Esophagus squamous epithelium (tissue), 5 donors: ENCODE results near the gene NKX2-1. TPM values are rescaled to one million over a fixed set of nuclear protein-coding genes. Genes with fewer than 3 reads are reported as not detected.

Experiments
- DNase-seq: peaks from one replicate; lab custom pipeline; 2025; lab: John Stamatoyannopoulos, UW
- H3K27ac ChIP-seq, 4 donors: fragments of 200-600 bp; sonication (generic); one replicate each; pipeline ENCODE4 v1.5.1; 2016 to 2019; ENCODE audit warnings: mild to moderate bottlenecking in 1 of 4
- H3K27me3 ChIP-seq, 4 donors: fragments of 200-600 bp; sonication (generic); 1 replicate in 3 of 4; 2 replicates in 1 of 4; pipeline versions ENCODE4 v1.5.1 to v1.6.0; 2017 to 2021; ENCODE audit warnings: antibody characterized with exemption in 1 of 4
- H3K36me3 ChIP-seq, 3 donors: fragments of 200-600 bp; sonication (generic); one replicate each; pipeline ENCODE4 v1.5.1; 2016 to 2019
- H3K4me1 ChIP-seq, 3 donors: fragments of 200-600 bp; sonication (generic); one replicate each; pipeline ENCODE4 v1.5.1; 2017 to 2019
- H3K4me3 ChIP-seq, 4 donors: fragments of 200-600 bp; sonication (generic); 1 replicate in 3 of 4; 2 replicates in 1 of 4; pipeline ENCODE4 v1.5.1; 2016 to 2019; ENCODE audit warnings: mild to moderate bottlenecking in 2 of 4, moderate library complexity in 1 of 4
- H3K9me3 ChIP-seq, 3 donors: fragments of 200-600 bp; sonication (generic); one replicate each; pipeline ENCODE4 v1.5.1; 2016 to 2019
- POLR2A ChIP-seq, 4 donors: fragments of 450-650 bp; IDR thresholded peaks; one replicate each; pipeline ENCODE4 v1.6.1; 2017; ENCODE audit warnings: antibody characterized with exemption in 4 of 4, mild to moderate bottlenecking in 4 of 4, moderate library complexity in 3 of 4
- WGBS, 2 donors: methylation state at CpG; one replicate each; pipeline ENCODE4 v1.1.5; 2018; 5-methylcytosine and 5-hydroxymethylcytosine counted together
- intact Hi-C: fragments of 100-400 bp; cut with DNase I; formaldehyde crosslinking; loops from one replicate; pipeline ENCODE4 v1.15.0; 2022
- total RNA-seq, 4 donors: library from RNA; depleted of rRNA; stranded (reverse); fragments of >200 nt; gene quantifications; one replicate each; pipeline ENCODE4 v1.1.0, GENCODE V29; 2016
- TF ChIP-seq, protein P1 (sequence below), 6 experiments: fragments of 450-650 bp in 4 of 6; fragments of 200-600 bp in 2 of 6; sonication (generic) in 2 of 6; IDR thresholded peaks; one replicate each; pipeline ENCODE4 v1.5.1; 2016 to 2019; ENCODE audit warnings: antibody characterized with exemption in 6 of 6, mild to moderate bottlenecking in 4 of 6, moderate library complexity in 4 of 6
- donor health status: DM: yes; HTN: yes; CAD: no.

The NKX2-1 gene
- total RNA-seq, 4 donors from 2014 or later, result not detected

DNA sequence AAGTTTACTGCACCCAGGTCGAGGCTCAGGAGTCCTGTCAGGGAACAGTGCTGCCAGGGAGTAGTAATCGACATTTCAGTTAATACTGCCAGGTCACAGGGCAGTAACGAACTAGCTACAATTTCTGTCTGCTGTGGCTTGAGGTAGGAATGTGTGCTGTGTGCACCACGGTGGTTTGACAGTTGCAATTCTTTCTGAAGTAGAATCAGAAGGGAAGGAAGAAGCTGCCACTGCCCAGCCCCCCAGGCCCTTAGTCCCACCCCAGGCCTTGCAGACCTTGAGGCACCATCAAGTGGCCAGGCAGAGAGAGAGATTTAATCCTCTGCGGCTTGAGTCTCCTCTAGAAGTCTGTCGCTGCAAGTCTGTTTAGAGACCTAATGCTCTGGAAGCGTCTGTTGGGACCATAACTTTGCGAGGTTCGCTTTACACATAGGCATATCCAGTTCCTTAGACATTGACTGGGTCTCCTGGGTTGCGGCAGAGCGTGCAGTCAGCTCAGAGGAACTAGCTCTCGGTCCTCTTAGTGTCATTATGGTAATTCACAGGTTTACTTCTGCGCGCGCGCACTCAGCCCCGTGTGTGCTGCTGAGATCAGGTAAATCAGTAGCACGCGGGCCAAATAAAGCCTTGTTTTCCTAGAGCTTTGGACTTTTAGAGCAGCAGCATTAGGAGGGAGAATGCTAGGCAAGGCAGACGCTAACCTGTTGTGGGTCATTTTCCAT lies 9.8 kb downstream of the NKX2-1 start:
- Histone ChIP-seq H3K4me1 (peaks cover 7 to 22% (median 8%) of the 10 kb centered on the region in 3 donors), H3K27ac (no peak overlapping the region), H3K27me3 (peaks cover 33 to 100% (median 71%) of the 10 kb centered on the region in 4 donors), H3K36me3 (no peaks in the 10 kb centered on the region), H3K9me3 (no peaks in the 10 kb centered on the region), H3K4me3 (no peak overlapping the region)
- intact Hi-C loops, result no loop called here
- 9 to 15% methylated on average over 15 to 17 of the region's 20 CpGs for WGBS, 2 donors
- no peak for TF ChIP-seq POLR2A (IDR thresholded peaks at IDR 0.05)
- TF ChIP-seq, protein P1, sequence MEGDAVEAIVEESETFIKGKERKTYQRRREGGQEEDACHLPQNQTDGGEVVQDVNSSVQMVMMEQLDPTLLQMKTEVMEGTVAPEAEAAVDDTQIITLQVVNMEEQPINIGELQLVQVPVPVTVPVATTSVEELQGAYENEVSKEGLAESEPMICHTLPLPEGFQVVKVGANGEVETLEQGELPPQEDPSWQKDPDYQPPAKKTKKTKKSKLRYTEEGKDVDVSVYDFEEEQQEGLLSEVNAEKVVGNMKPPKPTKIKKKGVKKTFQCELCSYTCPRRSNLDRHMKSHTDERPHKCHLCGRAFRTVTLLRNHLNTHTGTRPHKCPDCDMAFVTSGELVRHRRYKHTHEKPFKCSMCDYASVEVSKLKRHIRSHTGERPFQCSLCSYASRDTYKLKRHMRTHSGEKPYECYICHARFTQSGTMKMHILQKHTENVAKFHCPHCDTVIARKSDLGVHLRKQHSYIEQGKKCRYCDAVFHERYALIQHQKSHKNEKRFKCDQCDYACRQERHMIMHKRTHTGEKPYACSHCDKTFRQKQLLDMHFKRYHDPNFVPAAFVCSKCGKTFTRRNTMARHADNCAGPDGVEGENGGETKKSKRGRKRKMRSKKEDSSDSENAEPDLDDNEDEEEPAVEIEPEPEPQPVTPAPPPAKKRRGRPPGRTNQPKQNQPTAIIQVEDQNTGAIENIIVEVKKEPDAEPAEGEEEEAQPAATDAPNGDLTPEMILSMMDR (IDR thresholded peaks at IDR 0.05), result no peak
- DNase-seq, result no peak

DNA sequence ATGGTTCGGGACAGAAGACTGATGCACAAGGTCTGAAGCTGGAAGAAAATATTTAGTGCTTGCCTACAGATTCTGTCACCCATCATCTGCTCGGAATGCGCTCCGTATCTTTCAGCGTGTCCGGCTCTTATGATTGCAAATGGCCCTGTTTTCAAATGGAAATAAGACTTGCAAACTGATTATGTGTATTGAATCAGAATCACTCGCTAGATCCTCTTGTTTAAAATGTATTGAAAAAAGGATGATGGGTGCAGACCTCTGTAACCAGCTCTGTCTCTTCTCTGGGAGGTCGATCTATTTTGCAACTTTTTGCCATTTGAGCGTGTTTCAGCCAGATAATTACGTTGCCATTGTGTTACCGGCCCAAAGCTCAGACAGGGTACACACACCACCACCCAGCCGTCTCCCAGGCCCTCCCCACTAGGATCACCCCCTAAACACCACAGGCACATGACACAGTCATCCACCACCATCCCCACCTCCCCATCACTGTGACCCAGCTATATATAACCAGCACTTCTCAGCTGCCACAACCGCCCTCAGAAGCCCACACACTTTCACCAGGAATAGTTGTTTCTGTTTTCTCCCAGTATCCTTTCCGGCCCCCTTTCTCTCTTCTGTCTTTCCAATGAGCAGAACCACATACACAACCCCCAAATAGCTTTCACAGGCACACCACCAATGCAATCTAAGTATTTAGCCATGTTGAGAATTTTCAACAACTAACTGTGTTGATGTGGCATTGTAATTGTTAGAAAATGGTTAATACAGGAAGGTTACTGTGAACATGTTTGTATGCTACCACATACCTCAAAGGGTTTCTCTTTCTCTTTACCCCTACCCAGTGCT lies 10.7 kb downstream of the NKX2-1 start:
- Histone ChIP-seq H3K27me3 (peaks cover 34 to 100% (median 72%) of the 10 kb centered on the region in 4 donors), H3K27ac (no peak overlapping the region), H3K36me3 (no peaks in the 10 kb centered on the region), H3K4me3 (no peak overlapping the region), H3K9me3 (no peaks in the 10 kb centered on the region), H3K4me1 (peaks cover 9 to 31% (median 13%) of the 10 kb centered on the region in 3 donors)
- no peak for DNase-seq
- intact Hi-C loops, result no loop called here
- 16 to 19% methylated on average over 14 of the region's 14 CpGs for WGBS, 2 donors
- TF ChIP-seq, protein P1 (IDR thresholded peaks at IDR 0.05), result no peak
- no peak for TF ChIP-seq POLR2A (IDR thresholded peaks at IDR 0.05)

DNA sequence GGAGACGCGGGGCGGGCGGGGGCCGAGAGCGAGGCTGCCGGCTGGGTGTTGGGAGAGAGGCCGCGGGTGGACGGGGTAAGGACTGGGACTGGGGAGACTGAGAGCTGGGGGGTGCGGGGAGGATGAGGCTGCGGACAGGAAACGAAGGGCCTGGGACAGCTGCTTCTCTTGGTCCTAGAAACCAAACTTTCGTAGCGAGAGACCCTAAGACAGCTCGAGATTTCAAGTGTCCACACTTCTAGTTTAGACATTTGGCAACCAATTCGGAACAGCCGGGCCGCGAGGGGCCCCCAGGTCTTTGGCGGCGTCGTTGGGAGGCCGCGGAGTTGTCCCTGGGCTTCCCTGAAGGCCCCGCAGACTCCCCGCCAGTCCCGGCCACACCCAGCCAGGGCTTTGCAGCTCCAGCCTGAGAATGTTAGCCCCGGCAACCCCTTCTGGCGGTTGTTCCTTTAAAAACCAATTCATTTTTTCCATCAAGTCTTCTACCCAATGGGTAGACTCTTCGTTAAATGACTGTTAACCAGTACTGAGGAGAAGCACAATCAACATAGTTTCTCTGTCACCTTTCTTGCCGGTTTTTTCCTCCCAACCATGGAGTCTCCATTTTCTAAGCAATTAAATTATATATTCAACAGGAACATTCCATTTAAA lies 11.5 kb downstream of the NKX2-1 start:
- no peaks in the 10 kb centered on the region for H3K9me3 ChIP-seq
- no peak overlapping the region for H3K27ac ChIP-seq
- no peak for TF ChIP-seq POLR2A (IDR thresholded peaks at IDR 0.05)
- TF ChIP-seq, protein P1 (IDR thresholded peaks at IDR 0.05), result no peak
- peaks cover 9 to 38% (median 19%) of the 10 kb centered on the region in 3 donors for H3K4me1 ChIP-seq
- no peaks in the 10 kb centered on the region for H3K36me3 ChIP-seq
- peaks cover 33 to 100% (median 73%) of the 10 kb centered on the region in 4 donors for H3K27me3 ChIP-seq
- intact Hi-C loops, result no loop called here
- WGBS, 2 donors, result 14 to 31% methylated on average over 17 of the region's 32 CpGs
- no peak for DNase-seq
- H3K4me3 ChIP-seq, result no peak overlapping the region

DNA sequence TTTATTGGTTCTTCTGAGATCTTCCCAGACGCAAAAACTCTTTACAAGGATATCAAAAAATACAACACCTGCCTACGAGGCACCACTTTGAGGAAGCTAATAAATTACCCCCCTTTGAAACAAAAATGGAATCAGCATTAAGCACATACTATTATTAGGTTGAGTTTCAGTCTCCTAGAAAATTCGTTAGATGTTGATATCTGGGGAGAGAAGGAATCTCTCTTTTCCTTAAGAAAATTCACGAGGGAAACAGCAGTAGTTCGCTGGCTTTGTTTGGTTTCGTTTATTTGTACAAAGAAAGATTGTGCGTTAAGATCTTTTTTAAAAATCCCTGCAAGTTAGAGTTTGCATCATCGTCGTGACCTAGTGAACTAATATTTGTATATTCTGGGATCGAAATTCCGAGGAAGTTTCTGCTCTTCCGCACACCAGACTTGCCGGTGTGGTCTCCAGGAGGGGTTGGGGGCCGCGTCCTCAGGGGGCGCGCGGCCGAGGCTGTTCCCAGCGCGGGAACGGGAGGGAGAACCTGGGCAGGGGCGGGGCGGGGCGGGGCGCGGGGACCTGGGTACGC lies 12.1 kb downstream of the NKX2-1 start:
- TF ChIP-seq POLR2A (IDR thresholded peaks at IDR 0.05), result no peak
- TF ChIP-seq, protein P1 (IDR thresholded peaks at IDR 0.05), result no peak

More for the DNA sequence above, 12.1 kb downstream of the NKX2-1 start:
- intact Hi-C loops, result no loop called here
- Histone ChIP-seq H3K4me3 (no peak overlapping the region), H3K27ac (no peak overlapping the region), H3K36me3 (no peaks in the 10 kb centered on the region), H3K4me1 (peaks cover 9 to 38% (median 19%) of the 10 kb centered on the region in 3 donors), H3K27me3 (peaks cover 27 to 100% (median 69%) of the 10 kb centered on the region in 4 donors), H3K9me3 (no peaks in the 10 kb centered on the region)
- DNase-seq, result no peak
- 6 to 12% methylated on average over 11 to 21 of the region's 28 CpGs for WGBS, 2 donors
